SK-N-MC (cell line): ENCODE measurements around the gene ISG20.

ENCODE experiments used
- EZH2 ChIP-seq: fragments of 200-600 bp; sonication (generic); IDR thresholded peaks from one replicate; pipeline ENCODE4 v1.6.1; 2017; ENCODE audit warnings: antibody characterized with exemption
- POLR2AphosphoS5 ChIP-seq: IDR thresholded peaks from 2 replicates; pipeline ENCODE4 v1.6.1; 2012; ENCODE audit warnings: mild to moderate bottlenecking, low read depth, low read length, borderline replicate concordance

DNA sequence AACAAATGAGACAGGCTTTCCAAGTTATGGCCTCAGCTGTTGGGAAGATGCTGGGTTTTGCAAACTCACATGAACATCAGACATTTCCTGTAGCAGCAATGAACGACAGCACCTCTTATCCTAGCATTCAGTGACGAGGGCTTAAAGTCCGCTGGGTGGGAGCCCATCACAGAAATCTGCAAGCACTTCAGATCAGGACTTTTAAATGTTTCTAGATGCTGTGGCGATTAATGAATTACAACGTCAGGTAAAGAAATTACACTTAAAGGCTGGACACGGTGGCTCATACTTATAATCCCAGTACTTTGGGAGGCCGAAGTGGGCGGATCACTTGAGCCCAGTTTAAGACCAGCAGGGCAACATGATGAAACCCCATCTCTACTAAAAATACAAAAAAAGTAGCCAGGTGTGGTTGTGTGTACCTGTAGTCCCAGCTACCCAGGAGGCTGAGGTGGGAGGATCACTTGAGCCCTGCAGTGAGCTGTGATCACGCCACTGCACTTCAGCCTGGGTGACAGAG is 13.8 kb upstream of the ISG20 start:
- no peak for TF ChIP-seq EZH2
- TF ChIP-seq POLR2AphosphoS5, result no peak
